ENCODE results near the gene ZNF607. TPM values are rescaled to one million over a fixed set of nuclear protein-coding genes. Genes with fewer than 3 reads are reported as not detected.
A peak's percentile ranks its signal among the peaks of the same experiment; 100 is the strongest.

The ZNF607 gene
- total and polyA plus RNA-seq, 2 of the 8 experiments (the other 6 are each of a cell fraction or from before 2014, with no cell fraction given): 6.7 to 15.9 TPM

DNA sequence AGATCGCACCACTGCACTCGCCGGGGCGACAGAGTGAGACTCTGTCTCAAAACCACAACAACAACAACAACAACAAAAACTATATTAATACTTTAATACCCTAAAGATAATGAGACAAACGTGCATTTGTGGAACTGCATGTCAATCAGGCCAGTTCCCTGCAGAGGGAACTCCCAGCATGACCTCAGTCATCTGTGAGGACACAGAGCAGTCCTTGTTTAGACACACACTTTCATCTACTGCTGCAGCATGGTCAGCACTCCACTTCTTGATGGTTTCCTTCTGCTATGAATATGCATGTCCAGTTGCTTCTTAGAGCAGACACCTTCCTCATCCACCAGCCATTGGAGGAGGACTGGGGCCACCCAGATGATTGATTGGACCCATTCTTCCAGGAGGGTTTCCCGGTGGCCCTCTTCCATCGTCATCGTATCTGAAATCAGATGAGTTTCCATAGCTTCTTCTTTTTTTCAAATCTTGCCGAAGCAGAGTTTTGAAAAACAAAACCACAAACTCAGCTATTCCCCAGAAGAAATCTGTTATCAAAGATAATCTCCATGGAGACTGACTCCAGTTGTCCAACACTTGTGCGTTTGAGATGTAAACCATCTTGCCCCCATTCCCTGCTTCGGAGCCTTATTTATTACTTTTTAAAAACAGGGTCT lies 26.5 kb downstream of the ZNF607 start:
- DNase-seq (ENCODE audit: low read depth in 1 of 2, low spot score in 2 of 2) (no peak), FAIRE-seq (no peak)
- Histone ChIP-seq H3K9me3 (ENCODE audit: insufficient read depth in 2 of 2, low read depth in 1 of 2, low read length in 1 of 2) (no peaks in the 10 kb centered on the region; a peak in 1 of 4 replicates), H3K56ac (replicated peaks; ENCODE audit: insufficient read length, low read depth, low read length) (no peak overlapping the region), H3K4me1 (replicated peaks in 1 of 4; ENCODE audit: control insufficient read depth in 3 of 4, insufficient read depth in 4 of 4, low read length in 3 of 4) (peaks cover 0 to 2% (median 0%) of the 10 kb centered on the region in 4 experiments; a peak in 1 of 7 replicates), H4K20me1 (replicated peaks in 1 of 2; ENCODE audit: control insufficient read depth in 1 of 2, insufficient read depth in 2 of 2, low read length in 2 of 2) (peaks cover 0 to 7% of the 10 kb centered on the region in 2 experiments), H2AK5ac (ENCODE audit: low read depth, low read length) (no peak overlapping the region), H2AFZ (ENCODE audit: low read length) (no peak overlapping the region), H3K14ac (ENCODE audit: insufficient read length) (no peak overlapping the region), H3K4ac (replicated peaks; ENCODE audit: insufficient read length, low read depth, low read length) (no peak overlapping the region), H2BK20ac (ENCODE audit: low read length) (no peak overlapping the region), H2BK120ac (replicated peaks; ENCODE audit: low read depth, low read length) (no peak overlapping the region), H3K36me3 (ENCODE audit: control insufficient read depth in 2 of 4, insufficient read depth in 4 of 4, low read length in 3 of 4) (peaks cover 2 to 14% (median 3%) of the 10 kb centered on the region in 4 experiments; a peak in 5 of 8 replicates), H3K27me3 (replicated peaks in 1 of 4; ENCODE audit: control insufficient read depth in 3 of 4, extremely low read depth in 1 of 4, insufficient read depth in 3 of 4, low read length in 3 of 4) (peaks cover 1 to 16% (median 9%) of the 10 kb centered on the region in 4 experiments; a peak in 5 of 7 replicates), H3K23ac (ENCODE audit: insufficient read length) (no peak overlapping the region), H2BK15ac (ENCODE audit: low read length) (0 out of 2 replicates have a peak overlapping the region, but pooled peaks have one; percentile 8), H3K18ac (ENCODE audit: extremely low read depth, low read length) (no peak overlapping the region), H4K5ac (ENCODE audit: insufficient read length, low read depth, low read length) (no peak overlapping the region), H2BK12ac (ENCODE audit: low read depth, low read length) (no peak overlapping the region), H2BK5ac (ENCODE audit: low read depth, low read length) (no peak overlapping the region), H4K8ac (ENCODE audit: extremely low read depth, insufficient read depth, low read length) (no peak overlapping the region), H3K4me2 (ENCODE audit: insufficient read depth in 1 of 2, low read depth in 2 of 2, low read length in 2 of 2) (no peak overlapping the region; a peak in 1 of 4 replicates), H3K79me2 (ENCODE audit: control insufficient read depth in 1 of 2, insufficient read depth in 2 of 2, low read length in 2 of 2) (no peaks in the 10 kb centered on the region), H3K4me3 (ENCODE audit: extremely low read depth in 1 of 4, insufficient read depth in 2 of 4, low read depth in 3 of 4, low read length in 4 of 4) (no peak overlapping the region), H3K79me1 (ENCODE audit: low read depth, low read length) (no peaks in the 10 kb centered on the region), H4K91ac (replicated peaks; ENCODE audit: insufficient read length, low read length) (no peak overlapping the region), H3K23me2 (ENCODE audit: low read depth, low read length) (peaks cover 4% of the 10 kb centered on the region), H3K9ac (replicated peaks in 1 of 4; ENCODE audit: extremely low read depth in 1 of 4, low read depth in 3 of 4, low read length in 3 of 4) (no peak overlapping the region), H3K27ac (ENCODE audit: low read depth, low read length) (no peak overlapping the region)
- ChIA-PET POLR2A (ENCODE audit: partially characterized antibody) (interaction anchor here (1.1 to 2.3 kb wide), 2 partner anchors 87 to 187 kb away, joined by 3 to 5 read pairs; partner anchors contain the start of genes ZNF573 and ZNF793), CTCF (ENCODE audit: partially characterized antibody) (interaction anchor here (0.9 kb wide), 1 partner anchor 14 kb away, joined by 3 read pairs; no protein-coding TSS in a partner anchor)
- 86% methylated on average over 11 of the region's 11 CpGs; no CpG with 5 or more reads in 1 of the 2 experiments for WGBS, 2 experiments (ENCODE audit: extremely low coverage in 1 of 2, insufficient coverage in 1 of 2, insufficient read length in 1 of 2, insufficient replicate concordance in 2 of 2, low coverage in 1 of 2, low lambda C conversion rate in 2 of 2, missing lambda C conversion rate in 1 of 2)
- no peak for TF ChIP-seq TEAD4 (IDR thresholded peaks at IDR 0.05; ENCODE audit: low read depth, low read length)
- TF ChIP-seq JUND (IDR thresholded peaks at IDR 0.05; ENCODE audit: low read length): no peak
